ENCODE data around the gene IQGAP2.
"Not testable (repeated sequence)": the region's sequence is repeated elsewhere in the genome, so short reads cannot be mapped to it uniquely, and the experiment has no call there.

IQGAP2 gene

GRCh38 chr5:76724871-76725270 is 321.8 kb downstream of the IQGAP2 start:
- DNase-seq = no peak

DNA sequence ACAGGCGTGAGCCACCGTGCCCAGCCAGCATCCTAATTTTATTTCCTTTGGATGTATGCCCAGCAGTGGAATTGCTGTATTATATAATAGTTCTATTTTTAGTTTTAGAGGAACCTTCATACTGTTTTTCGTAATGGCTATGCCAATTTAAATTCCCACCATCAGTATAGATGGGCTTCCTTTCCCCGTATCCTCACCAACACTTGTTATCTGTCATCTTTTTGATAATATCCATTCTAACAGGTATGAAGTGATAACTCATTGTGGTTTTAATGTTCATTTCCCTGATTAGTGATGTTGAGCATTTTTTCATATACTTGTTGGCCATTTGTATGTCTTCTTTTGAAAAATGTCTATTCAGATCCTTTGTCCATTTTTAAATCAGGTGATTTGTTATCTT is 325.9 kb downstream of the IQGAP2 start:
- no peak for DNase-seq

GRCh38 chr5:76729373-76730290 is 326.5 kb downstream of the IQGAP2 start:
- no peak for DNase-seq

DNA sequence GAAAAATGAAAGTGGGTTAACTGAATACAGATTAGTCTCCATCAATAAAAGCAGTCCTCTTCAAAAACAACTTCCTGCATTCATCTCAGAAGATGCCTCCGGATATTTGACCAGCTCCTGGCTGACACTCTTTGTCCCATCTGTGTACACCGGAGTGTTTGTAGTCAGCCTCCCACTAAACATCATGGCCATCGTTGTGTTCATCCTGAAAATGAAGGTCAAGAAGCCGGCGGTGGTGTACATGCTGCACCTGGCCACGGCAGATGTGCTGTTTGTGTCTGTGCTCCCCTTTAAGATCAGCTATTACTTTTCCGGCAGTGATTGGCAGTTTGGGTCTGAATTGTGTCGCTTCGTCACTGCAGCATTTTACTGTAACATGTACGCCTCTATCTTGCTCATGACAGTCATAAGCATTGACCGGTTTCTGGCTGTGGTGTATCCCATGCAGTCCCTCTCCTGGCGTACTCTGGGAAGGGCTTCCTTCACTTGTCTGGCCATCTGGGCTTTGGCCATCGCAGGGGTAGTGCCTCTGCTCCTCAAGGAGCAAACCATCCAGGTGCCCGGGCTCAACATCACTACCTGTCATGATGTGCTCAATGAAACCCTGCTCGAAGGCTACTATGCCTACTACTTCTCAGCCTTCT is 329.4 kb downstream of the IQGAP2 start:
- no peak for DNase-seq

DNA sequence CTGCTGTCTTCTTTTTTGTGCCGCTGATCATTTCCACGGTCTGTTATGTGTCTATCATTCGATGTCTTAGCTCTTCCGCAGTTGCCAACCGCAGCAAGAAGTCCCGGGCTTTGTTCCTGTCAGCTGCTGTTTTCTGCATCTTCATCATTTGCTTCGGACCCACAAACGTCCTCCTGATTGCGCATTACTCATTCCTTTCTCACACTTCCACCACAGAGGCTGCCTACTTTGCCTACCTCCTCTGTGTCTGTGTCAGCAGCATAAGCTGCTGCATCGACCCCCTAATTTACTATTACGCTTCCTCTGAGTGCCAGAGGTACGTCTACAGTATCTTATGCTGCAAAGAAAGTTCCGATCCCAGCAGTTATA is 329.9 kb downstream of the IQGAP2 start:
- DNase-seq = peak; percentile 33

DNA sequence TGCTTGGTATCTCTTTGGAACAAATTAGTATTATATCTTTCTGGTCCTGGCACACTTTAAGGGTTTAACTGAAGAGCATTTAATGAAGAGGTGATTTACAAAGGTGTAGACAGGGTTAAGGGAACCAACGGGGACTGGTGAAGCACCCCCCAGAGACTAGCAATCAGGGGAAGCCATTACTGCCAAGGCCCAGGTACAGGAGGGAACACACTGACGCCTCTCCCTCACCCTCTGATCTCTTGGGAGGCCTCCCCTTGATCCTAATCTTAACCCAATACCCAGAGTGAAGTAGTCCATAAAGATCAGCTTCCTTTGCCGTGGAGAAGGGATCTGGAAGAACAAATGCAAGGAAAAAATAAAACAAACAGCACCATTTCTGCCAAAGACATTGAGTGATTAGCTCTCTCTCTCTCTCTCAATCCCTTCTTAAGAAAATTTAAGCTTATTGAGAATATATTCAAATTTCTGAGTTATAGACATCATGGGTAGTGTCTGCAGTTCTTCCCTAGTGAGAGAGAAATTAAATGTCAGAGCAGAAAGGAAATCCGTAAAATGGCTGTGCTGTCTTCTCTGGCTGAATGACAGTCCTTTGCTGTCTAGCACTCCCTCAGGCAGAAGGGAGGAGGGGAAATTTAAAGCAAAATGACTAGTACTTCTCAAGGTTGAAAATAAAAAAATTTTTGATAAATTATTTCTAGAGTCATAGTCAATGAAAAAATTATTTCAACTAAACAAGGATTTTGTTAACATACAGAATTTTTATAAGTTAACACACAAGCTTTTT is 332.9 kb downstream of the IQGAP2 start:
- no peak for DNase-seq

DNA sequence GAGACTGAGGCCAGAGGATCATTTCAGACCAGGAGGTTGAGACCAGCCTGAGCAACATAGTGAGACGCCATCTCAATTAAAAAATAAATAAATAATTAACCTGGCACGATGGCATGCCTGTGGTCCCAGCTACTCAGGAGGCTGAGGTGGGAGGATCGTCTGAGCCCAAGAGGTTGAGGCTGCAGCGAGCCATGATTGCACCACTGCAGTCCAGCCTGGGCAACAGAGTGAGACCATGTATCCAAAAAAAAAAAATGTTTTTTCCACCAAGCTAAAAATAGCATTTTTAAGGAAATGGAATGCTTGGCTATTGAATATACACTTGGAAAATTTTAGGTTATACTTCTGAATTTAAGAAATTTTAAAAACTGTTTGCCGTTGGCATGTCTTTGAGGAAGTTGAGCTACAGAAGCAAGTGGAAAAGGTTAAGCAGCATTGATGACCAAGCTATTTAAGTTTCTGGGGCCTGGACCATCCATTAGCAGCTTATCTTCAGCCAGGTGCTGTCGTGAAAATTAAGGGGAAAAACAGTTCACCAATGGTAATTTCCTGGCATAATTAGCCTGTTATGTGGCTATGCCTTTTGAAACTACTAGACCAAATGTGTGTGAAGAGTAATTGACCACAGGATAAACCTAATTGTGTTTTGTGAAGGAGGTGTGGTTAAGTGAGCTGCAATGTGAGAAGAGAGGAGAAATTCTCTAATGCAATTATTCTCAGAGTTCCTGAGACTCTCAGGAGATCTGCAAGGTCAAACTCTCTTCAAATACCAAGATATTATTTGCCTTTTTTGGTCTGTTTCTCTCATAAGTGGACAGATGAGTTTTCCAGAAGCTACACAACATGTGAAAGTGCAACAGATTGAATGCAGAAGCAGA is 333.8 kb downstream of the IQGAP2 start:
- DNase-seq = no peak

DNA sequence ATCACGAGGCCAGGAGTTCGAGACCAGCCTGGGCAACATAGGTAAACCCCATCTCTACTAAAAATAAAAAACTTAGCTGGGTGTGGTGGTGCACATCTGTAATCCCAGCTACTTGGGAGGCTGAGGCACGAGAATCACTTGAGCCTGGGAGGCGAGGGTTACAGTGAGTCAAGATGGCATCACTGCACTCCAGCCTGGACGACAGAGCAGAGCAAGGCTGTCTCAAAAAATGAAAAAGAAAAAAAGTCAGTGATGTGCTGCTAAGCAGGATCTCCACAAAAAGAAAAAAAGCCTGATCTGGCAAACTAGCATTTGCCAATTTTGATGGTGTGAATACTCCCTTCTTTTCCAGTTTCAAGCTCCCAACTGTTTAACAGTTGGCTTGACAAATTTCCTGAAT is 334.8 kb downstream of the IQGAP2 start:
- no peak for DNase-seq

DNA sequence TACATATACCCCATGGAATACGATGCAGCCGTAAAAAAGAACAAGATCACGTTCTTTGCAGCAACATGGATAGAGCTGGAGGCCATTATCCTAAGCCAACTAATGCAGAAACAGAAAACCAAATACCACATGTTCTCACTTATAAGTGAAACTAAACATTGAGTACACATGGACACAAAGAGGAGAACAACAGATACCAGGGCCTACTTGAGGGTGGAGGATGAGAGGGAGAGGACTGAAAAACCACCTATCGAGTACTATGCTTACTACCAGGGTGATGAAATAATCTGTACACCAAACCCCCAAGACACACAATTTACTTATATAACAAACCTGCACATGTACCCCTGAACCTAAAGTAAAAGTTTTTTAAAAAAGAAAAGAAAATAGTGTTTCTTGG is 338.4 kb downstream of the IQGAP2 start:
- DNase-seq = not testable (repeated sequence)

- no peak for DNase-seq
Observed at GRCh38 chr5:76742583-76742982, 339.5 kb downstream of the IQGAP2 start.

- no peak for DNase-seq
Observed at GRCh38 chr5:76744632-76745031, 341.5 kb downstream of the IQGAP2 start.

- DNase-seq = no peak
Observed at GRCh38 chr5:76745670-76746069, 342.6 kb downstream of the IQGAP2 start.

DNA sequence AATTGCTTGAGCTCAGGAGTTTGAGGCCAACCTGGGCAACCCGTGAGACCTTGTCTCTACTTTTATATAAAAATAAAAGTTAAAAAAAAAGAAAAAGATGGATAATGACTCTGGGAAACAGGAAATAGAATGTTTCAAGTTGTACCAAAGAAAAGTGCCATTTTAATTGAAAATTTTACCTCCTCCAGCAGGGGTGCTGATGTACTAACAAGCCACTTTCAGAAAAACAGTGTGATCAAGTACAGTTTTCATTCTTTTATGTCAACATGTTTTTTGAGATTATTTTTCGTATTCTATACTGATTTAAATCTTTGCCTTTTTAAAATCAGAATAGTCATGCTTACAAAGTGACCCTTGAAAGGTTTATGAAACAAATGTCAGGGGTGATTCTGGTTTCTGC is 343.6 kb downstream of the IQGAP2 start:
- DNase-seq = no peak

DNA sequence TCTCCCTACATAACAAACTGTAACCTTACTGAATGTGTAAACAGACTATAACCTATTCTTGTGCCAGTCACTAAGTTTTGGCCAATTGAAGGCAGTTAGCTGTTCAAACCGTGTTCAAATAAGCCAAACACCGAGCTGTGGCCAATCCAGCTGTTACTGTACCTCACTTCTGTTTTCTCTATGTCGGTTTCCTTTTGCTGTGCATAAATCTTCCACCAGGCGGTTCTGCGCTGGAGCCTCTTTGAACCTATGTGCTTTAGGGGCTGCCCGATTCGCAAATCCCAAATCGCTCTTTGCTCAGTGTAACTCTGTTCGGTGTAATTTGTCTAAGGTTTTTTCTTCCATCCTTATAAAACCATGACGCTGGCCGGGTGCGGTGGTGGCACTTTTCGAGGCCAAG is 344.6 kb downstream of the IQGAP2 start:
- no peak for DNase-seq

DNA sequence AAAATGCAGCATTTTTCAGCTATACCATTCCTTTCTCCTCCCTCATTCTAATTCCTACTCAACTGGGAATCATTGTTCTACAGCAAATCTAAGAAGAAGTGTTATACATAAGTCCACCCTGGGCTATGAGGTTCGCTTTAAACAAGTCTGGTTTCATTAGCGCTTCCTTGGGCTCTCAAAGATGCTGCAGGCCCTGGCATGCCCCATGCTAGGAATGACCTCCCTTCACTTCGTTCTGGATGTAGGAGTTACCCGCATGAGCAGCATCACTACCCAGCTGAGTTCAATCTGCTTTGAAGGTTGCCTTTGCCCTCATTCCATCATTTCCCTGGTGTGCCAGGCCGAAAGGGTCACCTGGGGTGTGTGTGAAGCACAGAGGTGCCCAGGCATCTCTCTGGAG is 348.2 kb downstream of the IQGAP2 start:
- DNase-seq = no peak

GRCh38 chr5:76754668-76755078 is 351.6 kb downstream of the IQGAP2 start:
- no peak for DNase-seq

- no peak for DNase-seq
Observed at GRCh38 chr5:76755779-76756637, 352.9 kb downstream of the IQGAP2 start.

- DNase-seq = peak; percentile 15
Observed at GRCh38 chr5:76757049-76757448, 354.0 kb downstream of the IQGAP2 start.

Measured in stimulated activated CD8-positive, alpha-beta memory T cell treated with anti-CD3 and anti-CD28 coated beads, Interleukin-4, amount 100 ng/mL, for 48 hours (primary cell).